ENCODE data around the gene IGFBP4. TPM values are rescaled to one million over a fixed set of nuclear protein-coding genes. Genes with fewer than 3 reads are reported as not detected.

The IGFBP4 gene
- total RNA-seq, 1 experiment from 2014 or later: 7.9 TPM

DNA sequence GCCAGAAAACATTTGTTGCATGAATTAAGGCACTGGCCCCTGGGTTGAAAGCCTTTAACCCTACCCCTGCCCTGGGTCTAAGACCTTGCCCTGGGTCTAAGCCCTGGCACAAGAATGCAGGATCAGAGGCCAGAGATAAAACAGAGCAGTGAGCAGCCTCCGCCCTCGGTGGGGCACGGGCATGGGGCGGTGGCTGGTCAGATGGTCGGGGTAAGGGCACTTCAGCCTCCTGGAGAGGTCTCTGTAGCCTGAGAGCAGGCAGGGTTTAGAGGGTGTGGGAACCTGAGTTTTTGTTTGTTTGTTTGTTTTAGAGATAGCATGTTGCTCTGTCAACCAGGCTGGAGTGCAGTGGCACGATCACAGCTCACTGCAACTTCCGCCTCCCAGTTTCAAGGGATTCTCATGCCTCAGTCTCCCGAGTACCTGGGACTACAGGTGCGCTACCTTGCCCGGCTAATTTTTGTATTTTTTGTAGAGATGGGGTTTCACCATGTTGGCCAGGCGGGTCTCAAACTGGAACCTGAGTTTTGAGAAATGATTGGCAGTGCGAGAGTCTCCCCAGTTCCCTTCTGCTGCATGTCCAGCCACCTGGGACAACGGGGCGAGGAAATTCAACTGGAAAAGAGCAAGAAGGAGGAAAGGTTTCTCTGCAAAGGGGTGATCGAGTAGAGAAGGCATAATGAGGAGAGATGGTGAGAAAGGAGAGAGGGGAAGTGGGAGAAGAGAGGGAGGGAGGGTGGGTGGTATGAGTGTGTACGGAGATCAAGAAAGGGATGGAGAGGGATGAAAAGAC, 30.5 kb downstream of the IGFBP4 start:
- Histone ChIP-seq H3K27me3 (no peaks in the 10 kb centered on the region), H3K4me3 (no peak overlapping the region), H3K36me3 (no peaks in the 10 kb centered on the region), H3K9me3 (no peaks in the 10 kb centered on the region)
- DNase-seq: no peak

DNA sequence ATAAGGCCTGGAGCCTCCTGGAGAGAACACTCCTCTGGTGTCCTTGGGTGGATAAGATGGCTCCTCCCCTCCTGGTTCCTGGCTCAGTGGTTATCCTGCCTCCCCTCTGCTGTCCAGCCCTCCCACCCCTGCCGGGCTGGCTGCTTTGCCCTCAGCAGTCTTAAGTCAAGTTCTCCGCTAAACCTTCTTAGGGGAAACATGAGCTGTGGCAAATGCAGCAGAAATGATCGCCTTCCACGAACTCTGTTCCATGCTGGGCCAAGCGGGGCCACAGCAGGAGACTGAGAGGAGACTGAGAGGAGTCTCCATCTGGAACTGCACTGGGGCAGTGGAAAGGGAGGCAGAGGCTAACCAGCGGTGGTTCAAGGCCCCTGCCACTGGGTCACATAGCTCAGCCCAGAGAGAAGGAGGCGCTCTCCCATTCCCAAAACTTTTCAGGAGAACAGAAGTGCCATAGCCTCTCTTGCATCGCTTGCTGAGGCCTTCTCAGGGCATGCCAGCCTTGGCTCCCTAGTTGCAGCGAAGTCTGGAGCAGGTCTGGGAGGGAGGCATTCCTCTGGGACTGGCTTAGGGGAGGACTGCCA, 31.3 kb downstream of the IGFBP4 start:
- DNase-seq: no peak
- Histone ChIP-seq H3K9me3 (no peaks in the 10 kb centered on the region), H3K36me3 (no peaks in the 10 kb centered on the region), H3K27me3 (no peaks in the 10 kb centered on the region), H3K4me3 (no peak overlapping the region)

- H3K36me3 ChIP-seq: no peaks in the 10 kb centered on the region
- H3K9me3 ChIP-seq: no peaks in the 10 kb centered on the region
- DNase-seq: no peak
- H3K27me3 ChIP-seq: no peaks in the 10 kb centered on the region
- no peak overlapping the region for H3K4me3 ChIP-seq
These were observed 32.1 kb downstream of the IGFBP4 start for GRCh38 chr17:40475234-40475908.

GRCh38 chr17:40477796-40478195, 34.5 kb downstream of the IGFBP4 start:
- Histone ChIP-seq H3K36me3 (no peaks in the 10 kb centered on the region), H3K9me3 (no peaks in the 10 kb centered on the region), H3K27me3 (no peaks in the 10 kb centered on the region), H3K4me3 (no peak overlapping the region)
- DNase-seq: no peak

DNA sequence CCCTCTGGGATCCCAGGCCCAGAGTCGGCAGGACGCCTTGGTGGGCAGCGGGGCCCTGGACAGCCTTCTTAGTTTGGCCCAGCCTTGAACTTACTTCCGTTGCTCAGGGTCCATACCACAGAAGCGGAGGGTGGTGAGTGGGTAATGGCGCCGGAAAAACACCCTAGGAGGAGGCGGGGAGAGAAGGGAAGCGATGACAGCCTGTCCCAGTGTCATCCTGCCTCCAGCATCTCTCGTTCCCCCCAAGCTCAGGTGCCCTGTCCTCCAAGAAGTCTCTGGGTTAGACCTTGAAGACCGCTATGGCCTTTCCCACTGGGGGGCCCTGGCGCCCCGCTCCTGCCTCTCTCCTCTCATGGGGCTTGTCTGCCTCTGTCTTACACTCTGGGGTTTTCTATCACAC, 35.2 kb downstream of the IGFBP4 start:
- no peak for DNase-seq
- H3K9me3 ChIP-seq: no peaks in the 10 kb centered on the region
- no peaks in the 10 kb centered on the region for H3K27me3 ChIP-seq
- no peaks in the 10 kb centered on the region for H3K36me3 ChIP-seq
- H3K4me3 ChIP-seq: no peak overlapping the region

DNA sequence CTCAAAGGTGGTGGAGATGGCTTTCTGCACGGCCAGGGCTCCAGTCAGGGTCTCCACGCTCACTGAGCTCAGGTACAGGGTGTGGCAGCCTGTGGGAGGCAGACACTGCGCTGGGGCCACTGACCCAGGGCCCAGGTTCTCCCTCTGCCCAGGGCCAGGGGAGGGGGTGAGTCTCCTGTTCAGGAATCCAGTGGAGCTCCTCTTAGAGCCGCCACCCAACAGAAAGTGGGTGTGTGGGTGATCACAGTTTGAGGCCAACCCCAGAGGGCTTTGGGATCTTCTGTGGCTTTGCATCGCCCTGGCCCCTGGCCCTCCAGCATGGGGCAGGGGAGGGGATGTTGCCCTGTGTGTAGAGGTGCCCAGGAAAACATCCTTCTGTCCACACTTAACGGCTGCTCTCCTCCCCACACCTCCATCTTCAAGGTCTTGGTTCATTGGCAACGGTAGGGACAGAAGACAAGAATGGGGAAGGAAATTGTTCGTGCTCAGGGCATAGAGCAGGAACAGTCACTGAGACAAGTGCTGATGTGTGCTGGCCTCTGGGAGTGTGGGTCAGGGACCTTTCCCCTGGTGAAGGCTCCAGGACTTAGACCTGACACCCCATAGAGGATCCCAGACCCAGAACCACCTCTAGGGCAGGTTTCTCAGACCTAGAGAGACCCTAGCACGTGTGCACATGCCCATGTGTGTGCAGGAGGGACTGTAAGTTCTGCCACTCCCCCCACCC, 36.7 kb downstream of the IGFBP4 start:
- DNase-seq: no peak
- no peaks in the 10 kb centered on the region for H3K9me3 ChIP-seq

GRCh38 chr17:40480501-40481003, 37.3 kb downstream of the IGFBP4 start:
- DNase-seq: no peak
- no peaks in the 10 kb centered on the region for H3K9me3 ChIP-seq

More for the DNA sequence above, 36.7 kb downstream of the IGFBP4 start:
- H3K36me3 ChIP-seq: no peaks in the 10 kb centered on the region
- H3K4me3 ChIP-seq: no peak overlapping the region
- H3K27me3 ChIP-seq: no peaks in the 10 kb centered on the region

GRCh38 chr17:40481106-40481505, 37.9 kb downstream of the IGFBP4 start:
- Histone ChIP-seq H3K4me3 (no peak overlapping the region), H3K36me3 (no peaks in the 10 kb centered on the region), H3K27me3 (no peaks in the 10 kb centered on the region)

More at GRCh38 chr17:40480501-40481003, 37.3 kb downstream of the IGFBP4 start:
- Histone ChIP-seq H3K4me3 (no peak overlapping the region), H3K27me3 (no peaks in the 10 kb centered on the region), H3K36me3 (no peaks in the 10 kb centered on the region)

DNA sequence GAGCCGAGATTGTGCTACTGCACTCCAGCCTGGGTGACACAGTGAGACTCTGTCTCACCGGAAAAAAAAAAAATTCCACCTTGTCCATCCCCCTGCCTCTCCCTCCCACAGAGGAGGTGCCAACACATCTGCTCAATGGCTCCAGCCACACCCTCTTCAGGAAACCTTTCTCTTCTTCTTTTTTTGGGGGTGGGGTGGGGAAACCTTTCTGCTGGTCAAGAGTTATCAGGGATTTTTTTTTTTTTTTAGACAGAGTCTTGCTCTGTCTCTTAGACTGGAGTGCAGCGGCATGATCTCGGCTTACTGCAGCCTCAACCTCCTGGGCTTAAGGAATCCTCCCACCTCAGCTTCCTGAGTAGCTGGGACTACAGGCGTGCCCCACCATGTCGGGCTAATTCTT, 39.5 kb downstream of the IGFBP4 start:
- Histone ChIP-seq H3K4me3 (no peak overlapping the region), H3K36me3 (no peaks in the 10 kb centered on the region), H3K27me3 (no peaks in the 10 kb centered on the region), H3K9me3 (no peaks in the 10 kb centered on the region)
- DNase-seq: no peak

More at GRCh38 chr17:40481106-40481505, 37.9 kb downstream of the IGFBP4 start:
- H3K9me3 ChIP-seq: no peaks in the 10 kb centered on the region
- no peak for DNase-seq

GRCh38 chr17:40483679-40484078, 40.4 kb downstream of the IGFBP4 start:
- no peaks in the 10 kb centered on the region for H3K9me3 ChIP-seq
- no peaks in the 10 kb centered on the region for H3K27me3 ChIP-seq
- no peak for DNase-seq
- no peak overlapping the region for H3K4me3 ChIP-seq
- no peaks in the 10 kb centered on the region for H3K36me3 ChIP-seq

GRCh38 chr17:40484285-40484972, 41.2 kb downstream of the IGFBP4 start:
- Histone ChIP-seq H3K27me3 (no peaks in the 10 kb centered on the region), H3K36me3 (no peaks in the 10 kb centered on the region), H3K4me3 (no peak overlapping the region), H3K9me3 (no peaks in the 10 kb centered on the region)
- no peak for DNase-seq

DNA sequence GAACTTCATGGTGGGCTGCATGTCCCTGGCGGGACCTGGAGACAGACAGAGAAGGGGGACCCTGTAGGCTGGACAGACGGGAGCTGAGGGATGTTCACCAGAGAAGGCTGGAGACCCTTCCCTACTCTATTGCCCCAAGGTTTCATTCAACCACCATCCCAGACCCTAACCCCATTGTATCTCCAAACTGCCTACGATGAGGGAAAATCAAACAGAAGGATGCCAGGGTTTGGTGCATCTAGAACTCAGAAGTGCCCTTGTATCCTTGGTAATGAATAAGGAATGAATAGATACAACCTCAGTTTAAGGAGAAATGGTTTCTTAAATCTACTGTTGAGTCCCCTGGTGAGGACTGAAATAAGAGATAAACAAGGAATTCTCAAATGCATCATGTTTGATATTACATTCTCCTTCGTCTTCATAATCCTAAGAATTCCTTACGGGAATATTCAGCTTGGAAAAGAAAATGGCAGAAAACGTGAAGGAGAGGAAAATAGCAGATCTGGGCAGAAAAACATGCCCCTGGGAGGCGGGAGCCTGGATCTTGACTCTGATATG, 41.8 kb downstream of the IGFBP4 start:
- no peak for DNase-seq
- Histone ChIP-seq H3K9me3 (no peaks in the 10 kb centered on the region), H3K4me3 (no peak overlapping the region), H3K36me3 (no peaks in the 10 kb centered on the region), H3K27me3 (no peaks in the 10 kb centered on the region)

DNA sequence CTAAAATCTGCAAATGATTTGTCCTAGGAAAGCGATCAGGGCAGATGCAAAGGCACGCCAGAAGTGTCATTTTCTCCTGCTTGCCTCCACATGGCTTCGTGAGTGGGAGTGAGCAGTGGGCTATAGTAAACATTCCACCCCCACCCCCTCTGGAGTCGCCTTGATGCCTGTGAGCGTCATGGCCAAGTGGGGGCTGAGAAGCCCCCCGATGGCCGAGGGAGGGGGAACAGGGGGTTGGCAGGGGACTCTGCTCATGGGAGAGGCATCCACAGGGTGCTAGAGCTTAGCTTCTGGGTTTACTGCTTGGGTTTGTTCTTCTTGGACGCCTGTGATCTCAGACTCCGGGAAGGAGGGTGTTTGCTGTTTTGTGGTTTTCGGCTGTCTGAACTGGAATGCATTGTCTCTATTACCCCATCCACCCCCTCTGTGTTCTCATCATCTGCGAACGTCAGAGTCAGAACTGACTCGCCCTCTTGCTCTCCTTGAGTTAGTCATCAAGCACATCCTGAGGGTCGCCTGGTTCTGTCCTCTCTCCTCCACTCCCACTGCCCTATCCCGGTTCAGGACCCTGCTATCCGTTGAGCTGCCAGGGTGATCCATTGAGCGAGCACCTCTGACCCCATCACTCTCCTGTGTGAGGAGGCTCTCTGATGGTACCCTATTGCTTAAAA, 42.7 kb downstream of the IGFBP4 start:
- peak; percentile 88 for DNase-seq
- H3K27me3 ChIP-seq: no peaks in the 10 kb centered on the region
- H3K9me3 ChIP-seq: no peaks in the 10 kb centered on the region
- no peaks in the 10 kb centered on the region for H3K36me3 ChIP-seq
- H3K4me3 ChIP-seq: no peak overlapping the region

GRCh38 chr17:40486522-40487370, 43.5 kb downstream of the IGFBP4 start:
- Histone ChIP-seq H3K9me3 (no peaks in the 10 kb centered on the region), H3K36me3 (no peaks in the 10 kb centered on the region), H3K27me3 (no peaks in the 10 kb centered on the region), H3K4me3 (no peak overlapping the region)
- DNase-seq: no peak
